NCI-H526 (cell line): ENCODE results near the gene DPYD.
A peak's percentile ranks its signal among the peaks of the same experiment; 100 is the strongest.
"Not testable (repeated sequence)": the region's sequence is repeated elsewhere in the genome, so short reads cannot be mapped to it uniquely, and the experiment has no call there.

Experiments
- DNase-seq, 2 experiments: peaks; one replicate each; lab custom pipeline; 2025; lab: John Stamatoyannopoulos, UW

Gene DPYD

GRCh38 chr1:97271916-97272788 lies 648.7 kb downstream of the DPYD start:
- no peak for DNase-seq

DNA sequence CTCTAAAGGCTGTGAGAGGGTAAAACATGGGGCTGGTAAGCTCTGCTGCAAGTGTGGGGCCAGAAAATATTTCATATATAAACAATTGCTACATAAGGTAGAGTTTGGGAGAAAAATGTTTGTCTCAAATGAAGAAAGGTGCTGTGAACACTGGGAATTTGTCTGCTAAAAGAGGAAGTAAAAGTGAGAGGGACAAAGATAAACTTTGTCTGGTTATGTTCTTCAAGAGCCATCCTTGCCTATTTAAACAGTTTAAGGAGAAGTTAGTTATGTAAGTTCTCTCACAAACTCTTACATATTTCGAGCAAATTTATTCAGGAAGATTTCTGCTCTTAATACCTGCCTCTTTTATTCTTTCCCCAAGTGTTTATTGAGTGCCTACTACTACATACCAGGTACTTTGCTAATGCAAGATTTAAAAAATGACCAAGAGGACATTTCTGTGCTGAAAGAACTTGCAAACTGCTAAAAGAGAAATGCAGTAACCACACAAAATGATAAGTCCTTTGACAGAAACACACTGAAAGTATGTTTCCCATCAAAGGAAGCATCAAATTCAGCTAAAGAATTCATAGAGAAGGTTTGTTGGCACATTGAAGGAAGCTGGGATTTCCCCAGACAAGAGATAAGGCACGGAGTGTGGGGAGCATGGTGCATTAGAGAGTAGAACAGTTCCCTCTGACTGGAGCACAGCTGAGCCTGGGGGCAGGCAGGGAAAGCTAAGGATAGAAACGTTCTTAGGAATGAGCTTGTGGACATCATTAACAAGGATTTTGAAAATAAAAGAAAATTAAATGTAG lies 650.1 kb downstream of the DPYD start:
- no peak for DNase-seq

DNA sequence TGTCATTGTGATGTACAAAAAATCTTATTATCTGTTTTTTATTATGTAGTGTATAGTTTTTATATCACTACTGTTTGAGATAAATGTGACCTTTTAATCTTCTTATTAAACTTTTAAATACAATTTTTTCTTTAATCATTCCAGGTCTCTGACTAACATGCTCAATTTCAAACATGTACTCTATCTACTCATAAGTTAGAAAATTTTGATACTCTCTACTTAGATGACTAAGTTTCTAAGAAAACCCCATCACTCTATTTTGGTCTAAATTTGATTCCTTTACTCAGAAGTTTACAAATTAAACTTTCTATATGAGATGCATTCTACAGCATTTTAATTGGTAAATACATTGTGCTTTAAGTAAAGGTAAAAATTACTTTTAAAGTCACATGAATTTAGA lies 655.2 kb downstream of the DPYD start:
- DNase-seq: no peak

GRCh38 chr1:97262842-97263241 lies 658.0 kb downstream of the DPYD start:
- no peak for DNase-seq

GRCh38 chr1:97258597-97258996 lies 662.2 kb downstream of the DPYD start:
- DNase-seq: no peak

GRCh38 chr1:97254731-97255463 lies 665.9 kb downstream of the DPYD start:
- no peak for DNase-seq

GRCh38 chr1:97252925-97253324 lies 667.9 kb downstream of the DPYD start:
- DNase-seq: no peak

- DNase-seq: no peak
Observed at GRCh38 chr1:97252076-97252475, 668.8 kb downstream of the DPYD start.

DNA sequence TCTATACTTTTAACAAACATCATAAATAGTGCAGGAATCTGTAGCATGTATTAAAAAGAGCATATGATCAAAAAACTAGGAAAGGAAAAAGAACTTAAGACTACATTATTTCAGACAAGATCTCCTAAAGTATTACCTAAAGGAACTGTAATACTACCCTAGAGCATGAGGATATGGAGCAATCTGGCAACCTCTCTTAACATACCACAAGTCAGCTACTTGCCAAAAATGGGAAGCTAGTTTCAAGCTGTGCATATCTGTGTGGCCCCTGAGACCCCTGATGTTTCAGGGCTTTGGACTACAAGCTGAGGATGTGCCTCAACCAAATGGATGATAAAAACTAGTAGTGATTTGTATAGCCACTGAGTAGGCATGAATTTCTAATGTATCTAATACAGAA lies 673.6 kb downstream of the DPYD start:
- no peak for DNase-seq

- DNase-seq: no peak
Observed at GRCh38 chr1:97245682-97246081, 675.2 kb downstream of the DPYD start.

GRCh38 chr1:97245026-97245425 lies 675.8 kb downstream of the DPYD start:
- DNase-seq: peak in 1 of 2 experiments; percentile 5

- peak in 1 of 2 experiments; percentile 49 for DNase-seq
Observed at GRCh38 chr1:97243973-97244560, 676.8 kb downstream of the DPYD start.

DNA sequence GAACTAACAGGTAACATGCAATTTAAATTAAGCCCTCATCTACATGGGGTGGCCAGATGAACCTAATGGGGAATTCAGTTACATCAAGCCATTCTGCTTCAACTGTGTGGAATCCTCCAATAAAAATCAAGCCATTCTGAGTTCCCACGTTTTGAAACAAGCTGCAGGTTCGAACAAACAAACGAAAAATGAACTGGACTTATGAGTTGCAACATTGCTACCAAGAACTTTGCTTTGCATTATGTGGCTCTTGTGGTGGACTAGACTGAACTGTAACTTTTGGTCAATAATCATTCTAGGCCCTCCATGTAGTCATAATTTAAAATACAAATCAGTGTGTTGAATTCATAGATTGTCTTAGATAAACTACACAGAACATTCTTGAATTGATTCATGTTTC lies 682.0 kb downstream of the DPYD start:
- DNase-seq: no peak

GRCh38 chr1:97231354-97231753 lies 689.5 kb downstream of the DPYD start:
- not testable (repeated sequence) for DNase-seq

DNA sequence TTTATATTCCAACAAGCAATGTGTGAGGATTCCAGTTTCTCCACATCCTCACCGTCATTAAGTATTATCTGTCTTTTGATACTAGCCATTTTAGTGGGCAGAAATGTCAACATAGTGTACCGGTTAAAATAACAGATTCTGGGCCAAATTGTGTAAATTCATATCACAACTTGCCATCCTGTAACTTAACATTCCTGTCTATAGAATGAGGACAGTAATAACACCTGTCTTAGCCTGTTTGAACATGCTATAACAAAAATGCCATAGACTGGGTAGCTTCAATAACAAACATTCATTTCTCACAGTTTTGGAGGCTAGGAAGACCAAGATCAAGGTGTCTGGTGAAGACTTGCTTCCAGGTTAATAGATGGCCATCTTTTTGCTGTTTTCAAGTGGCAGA lies 708.2 kb downstream of the DPYD start:
- DNase-seq: no peak

DNA sequence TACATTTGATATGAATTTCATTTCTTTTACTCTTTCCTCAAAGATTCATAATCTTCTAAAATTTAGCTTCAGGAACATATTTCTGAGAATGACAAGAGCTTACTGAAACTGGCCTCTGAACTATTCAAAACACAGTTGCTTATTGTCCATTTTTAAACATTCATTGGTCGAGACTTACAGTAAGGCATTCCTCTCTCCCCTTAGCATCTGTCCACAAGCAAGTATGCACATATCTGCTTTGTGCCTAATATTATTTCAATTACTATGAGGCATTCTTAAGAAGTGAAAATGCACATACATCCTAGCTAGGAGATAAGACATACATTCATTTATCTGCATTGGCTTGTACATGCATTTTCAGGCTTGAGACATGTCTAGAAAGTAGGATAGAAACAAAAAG lies 710.5 kb downstream of the DPYD start:
- DNase-seq: peak in 1 of 2 experiments; percentile 25

GRCh38 chr1:97209381-97209957 lies 711.4 kb downstream of the DPYD start:
- DNase-seq: peak; percentile 77 to 89

- no peak for DNase-seq
Observed at GRCh38 chr1:97207868-97208267, 713.0 kb downstream of the DPYD start.

DNA sequence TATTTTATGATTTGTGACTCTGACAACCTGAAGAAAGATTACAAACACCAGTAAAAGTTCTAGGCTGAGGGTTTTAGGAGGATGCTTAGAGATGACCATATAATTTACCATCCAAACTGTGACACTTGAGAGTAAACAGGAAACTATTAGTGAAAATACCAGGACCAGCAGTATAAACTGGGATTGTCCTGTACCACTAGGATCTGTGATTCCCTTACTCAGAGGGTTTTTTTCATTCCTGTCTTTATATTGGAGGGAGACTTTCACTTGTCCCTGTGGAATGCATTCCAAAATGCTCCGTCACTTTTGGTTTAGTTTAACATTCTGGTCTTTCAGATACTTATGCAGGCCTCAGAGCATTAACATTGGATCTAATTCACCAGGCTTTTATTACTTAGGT lies 716.4 kb downstream of the DPYD start:
- DNase-seq: no peak

DNA sequence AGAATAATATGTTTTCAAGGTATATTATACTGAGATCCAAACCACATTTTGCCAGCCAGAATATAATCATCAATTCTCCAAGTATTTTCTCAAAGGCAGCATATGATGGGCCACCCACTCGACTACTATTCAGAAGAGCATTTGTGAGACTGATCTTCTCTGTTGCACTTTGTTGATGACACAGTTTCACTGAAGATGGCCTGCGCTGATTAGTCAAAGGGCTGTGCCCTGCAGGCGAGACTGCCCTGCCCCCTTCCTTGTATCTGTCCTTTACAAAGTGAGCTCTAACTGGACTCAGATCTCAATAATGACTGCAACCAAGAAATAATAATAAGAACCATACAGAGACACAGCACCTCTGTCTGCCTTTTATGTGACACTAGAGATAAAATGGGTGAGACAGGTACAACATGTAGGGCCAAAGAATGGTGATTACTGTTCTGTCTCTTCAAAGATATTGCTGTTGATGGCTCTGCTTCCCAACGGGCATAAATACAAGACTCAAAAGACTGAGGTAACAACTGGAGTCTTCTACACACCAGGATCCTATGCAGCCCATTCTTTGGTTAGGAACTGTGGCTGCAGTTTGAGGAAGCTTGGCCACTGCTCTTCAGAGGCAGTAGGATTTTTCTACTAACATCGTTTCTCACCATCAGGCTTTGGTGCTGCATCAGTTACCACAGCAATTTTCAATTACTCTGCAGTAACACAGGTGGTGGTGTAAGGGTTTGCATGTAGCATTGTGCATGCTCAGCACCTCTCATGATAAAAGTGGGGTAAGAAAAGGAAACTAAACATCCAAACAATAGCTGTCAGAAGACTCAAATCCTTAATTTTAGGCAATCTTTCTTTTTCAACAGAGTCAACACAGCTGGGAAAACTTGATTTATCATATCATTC lies 718.1 kb downstream of the DPYD start:
- DNase-seq: no peak

DNA sequence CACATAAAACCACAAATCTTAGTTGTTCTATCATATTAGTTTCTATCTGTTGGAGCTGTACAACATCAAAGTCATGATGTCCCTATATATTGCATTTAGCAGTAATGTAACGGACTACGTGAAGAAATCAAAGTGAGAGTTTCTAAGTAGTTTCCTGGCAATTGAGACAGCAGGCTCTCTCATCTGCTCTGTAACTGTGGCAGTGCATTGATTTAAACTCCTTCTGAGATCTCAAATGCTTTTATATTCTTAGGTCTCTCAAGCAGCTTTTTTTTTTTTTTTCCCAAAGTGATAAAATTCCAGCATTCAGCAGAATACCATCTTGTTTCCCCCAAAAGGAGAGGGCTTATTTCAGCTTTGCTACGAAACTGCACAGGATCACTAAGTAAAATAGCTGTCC lies 719.2 kb downstream of the DPYD start:
- no peak for DNase-seq
